ENCODE data around the gene CA12. TPM values are rescaled to one million over a fixed set of nuclear protein-coding genes. Genes with fewer than 3 reads are reported as not detected.

CA12 gene
- total and polyA plus RNA-seq, 2 of the 8 experiments (the other 6 are each of a cell fraction or from before 2014, with no cell fraction given): 4.7 to 4.9 TPM

- TF ChIP-seq SIN3A (conservative IDR thresholded peaks at IDR 0.05 in 1 of 2, IDR thresholded peaks at IDR 0.05 in 1 of 2; ENCODE audit: low read depth in 1 of 2, low read length in 2 of 2) (no peak), SP2 (IDR thresholded peaks at IDR 0.05; ENCODE audit: low read length) (no peak), TBP (IDR thresholded peaks at IDR 0.05; ENCODE audit: low read depth, low read length) (no peak), RAD21 (IDR thresholded peaks at IDR 0.05 in 1 of 2, conservative IDR thresholded peaks at IDR 0.05 in 1 of 2; ENCODE audit: low read depth in 2 of 2, low read length in 2 of 2) (peak in 1 of 2 experiments; percentile 8; a peak in 1 of 4 replicates), CHD2 (IDR thresholded peaks at IDR 0.05; ENCODE audit: low read length) (no peak), POLR2A (IDR thresholded peaks at IDR 0.05; ENCODE audit: control extremely low read depth in 1 of 2, low read depth in 2 of 2, low read length in 2 of 2) (no peak)
- FAIRE-seq: no peak
- H3K18ac ChIP-seq (ENCODE audit: extremely low read depth, low read length): no peak overlapping the region
- no peak overlapping the region for H2AFZ ChIP-seq (ENCODE audit: low read length)
- H3K23ac ChIP-seq (ENCODE audit: insufficient read length): no peak overlapping the region
- no peaks in the 10 kb centered on the region for H4K20me1 ChIP-seq (replicated peaks in 1 of 2; ENCODE audit: control insufficient read depth in 1 of 2, insufficient read depth in 2 of 2, low read length in 2 of 2)
- H3K4me3 ChIP-seq (ENCODE audit: extremely low read depth in 1 of 4, insufficient read depth in 2 of 4, low read depth in 3 of 4, low read length in 4 of 4): no peak overlapping the region
- no peak overlapping the region for H2AK5ac ChIP-seq (ENCODE audit: low read depth, low read length)
- H3K9ac ChIP-seq (replicated peaks in 1 of 4; ENCODE audit: extremely low read depth in 1 of 4, low read depth in 3 of 4, low read length in 3 of 4): no peak overlapping the region
- H3K56ac ChIP-seq (replicated peaks; ENCODE audit: insufficient read length, low read depth, low read length): no peak overlapping the region
- peaks cover 0 to 8% (median 5%) of the 10 kb centered on the region in 4 experiments; a peak in 5 of 7 replicates for H3K4me1 ChIP-seq (replicated peaks in 1 of 4; ENCODE audit: control insufficient read depth in 3 of 4, insufficient read depth in 4 of 4, low read length in 3 of 4)
- WGBS, 2 experiments (ENCODE audit: extremely low coverage in 1 of 2, insufficient coverage in 1 of 2, insufficient read length in 1 of 2, insufficient replicate concordance in 2 of 2, low coverage in 1 of 2, low lambda C conversion rate in 2 of 2, missing lambda C conversion rate in 1 of 2): 75% methylated on average over 4 of the region's 4 CpGs; no CpG with 5 or more reads in 1 of the 2 experiments
- H2BK20ac ChIP-seq (ENCODE audit: low read length): no peak overlapping the region
- no peak overlapping the region for H3K4ac ChIP-seq (replicated peaks; ENCODE audit: insufficient read length, low read depth, low read length)
- H2BK12ac ChIP-seq (ENCODE audit: low read depth, low read length): no peak overlapping the region
- no peak overlapping the region for H2BK15ac ChIP-seq (ENCODE audit: low read length)
- H3K4me2 ChIP-seq (ENCODE audit: insufficient read depth in 1 of 2, low read depth in 2 of 2, low read length in 2 of 2): no peak overlapping the region
- no peak overlapping the region for H4K91ac ChIP-seq (replicated peaks; ENCODE audit: insufficient read length, low read length)
- peaks cover 0 to 8% (median 4%) of the 10 kb centered on the region in 4 experiments; a peak in 1 of 8 replicates for H3K36me3 ChIP-seq (ENCODE audit: control insufficient read depth in 2 of 4, insufficient read depth in 4 of 4, low read length in 3 of 4)
- H3K14ac ChIP-seq (ENCODE audit: insufficient read length): no peak overlapping the region
- H4K5ac ChIP-seq (ENCODE audit: insufficient read length, low read depth, low read length): no peak overlapping the region
- ChIA-PET CTCF (ENCODE audit: partially characterized antibody) (interaction anchor here (0.7 to 1.9 kb wide), 4 partner anchors 12 to 187 kb away, joined by 3 to 6 read pairs (median 4); no protein-coding TSS in a partner anchor), POLR2A (ENCODE audit: partially characterized antibody) (interaction anchor here (1.0 kb wide), 1 partner anchor 12 kb away, joined by 3 read pairs; no protein-coding TSS in a partner anchor)
- no peak overlapping the region for H4K8ac ChIP-seq (ENCODE audit: extremely low read depth, insufficient read depth, low read length)
- no peak overlapping the region for H2BK120ac ChIP-seq (replicated peaks; ENCODE audit: low read depth, low read length)
- peak in 1 of 2 experiments; percentile 46 for DNase-seq (ENCODE audit: low read depth in 1 of 2, low spot score in 2 of 2)
- H3K23me2 ChIP-seq (ENCODE audit: low read depth, low read length): no peaks in the 10 kb centered on the region
- no peaks in the 10 kb centered on the region for H3K9me3 ChIP-seq (ENCODE audit: insufficient read depth in 2 of 2, low read depth in 1 of 2, low read length in 1 of 2)
- no peak overlapping the region for H2BK5ac ChIP-seq (ENCODE audit: low read depth, low read length)
- no peaks in the 10 kb centered on the region for H3K79me1 ChIP-seq (ENCODE audit: low read depth, low read length)
- H3K79me2 ChIP-seq (ENCODE audit: control insufficient read depth in 1 of 2, insufficient read depth in 2 of 2, low read length in 2 of 2): 0 out of 4 replicates have a peak, but pooled peaks cover 0 to 3% of the 10 kb centered on the region in 2 experiments
- no peaks in the 10 kb centered on the region for H3K27me3 ChIP-seq (replicated peaks in 1 of 4; ENCODE audit: control insufficient read depth in 3 of 4, extremely low read depth in 1 of 4, insufficient read depth in 3 of 4, low read length in 3 of 4)
- H3K27ac ChIP-seq (ENCODE audit: low read depth, low read length): no peak overlapping the region
Measured at GRCh38 chr15:63308491-63308890, 73.2 kb downstream of the CA12 start.
